ENCODE data around the gene ETDA. TPM values are rescaled to one million over a fixed set of nuclear protein-coding genes. Genes with fewer than 3 reads are reported as not detected.

Gene ETDA
- not detected in 5 replicates for total RNA-seq (2022; extraction: Qiagen RNA extraction; ENCODE audit: low read depth)

GRCh38 chrX:135252011-135252518, at the start of gene ETDA:
Gene ETDA, plus strand, starts transcription at chrX:135252061. Its CDS starts 1,216 bp downstream, at chrX:135253277.

Other genes starting within 250 kb of the ETDA start
- gene RTL8B, start 229.5 kb upstream of the ETDA start, total RNA-seq (2022; extraction: Qiagen RNA extraction; ENCODE audit: low read depth), result 7.9 to 10.2 TPM (median 9.0 TPM) in 5 replicates
- gene RTL8C, start 219.7 kb upstream of the ETDA start, total RNA-seq (2022; extraction: Qiagen RNA extraction; ENCODE audit: low read depth), result 150 to 207 TPM (median 199 TPM) in 5 replicates
- 162 to 184 TPM (median 176 TPM) in 5 replicates for gene RTL8A, start 199.9 kb upstream of the ETDA start, total RNA-seq (2022; extraction: Qiagen RNA extraction; ENCODE audit: low read depth)
- gene SMIM10L2B, start 153.3 kb upstream of the ETDA start, total RNA-seq (2022; extraction: Qiagen RNA extraction; ENCODE audit: low read depth), result 0.05 to 0.07 TPM (median 0.05 TPM) in 4 of 5 replicates, not detected in the other
- gene ETDB, start 131.5 kb upstream of the ETDA start, total RNA-seq (2022; extraction: Qiagen RNA extraction; ENCODE audit: low read depth), result not detected in 5 replicates
- not detected in 5 replicates for gene CT55, start 80.7 kb upstream of the ETDA start, total RNA-seq (2022; extraction: Qiagen RNA extraction; ENCODE audit: low read depth)
- not detected in 5 replicates for gene ETDC, start 57.4 kb downstream of the ETDA start, total RNA-seq (2022; extraction: Qiagen RNA extraction; ENCODE audit: low read depth)
- gene ZNF75D, start 92.0 kb downstream of the ETDA start, total RNA-seq (2022; extraction: Qiagen RNA extraction; ENCODE audit: low read depth), result 2.5 to 3.2 TPM (median 3.1 TPM) in 5 replicates
- gene ZNF449, start 92.7 kb downstream of the ETDA start, total RNA-seq (2022; extraction: Qiagen RNA extraction; ENCODE audit: low read depth), result 2.8 to 4.7 TPM (median 4.0 TPM) in 5 replicates
- gene SMIM10L2A, start 169.9 kb downstream of the ETDA start, total RNA-seq (2022; extraction: Qiagen RNA extraction; ENCODE audit: low read depth), result 0.10 to 0.21 TPM (median 0.15 TPM) in 5 replicates

Measured in A549 treated with GW870086 at 1 μM for 4 hours (cell line).